H1 (cell line): ENCODE data around the gene SMCP. TPM values are rescaled to one million over a fixed set of nuclear protein-coding genes. Genes with fewer than 3 reads are reported as not detected.

Source experiments
- CTCF ChIA-PET: fragments of 300-600 bp; sonication (Branson Sonifier 250); formaldehyde crosslinking; loops from one replicate; lab custom pipeline; 2021; ENCODE audit not compliant: partially characterized antibody; lab: Charles Lee
- POLR2A ChIA-PET: fragments of 300-600 bp; sonication (Branson Sonifier 250); formaldehyde crosslinking; loops from one replicate; lab custom pipeline; 2021; ENCODE audit warnings: inconsistent platforms; ENCODE audit not compliant: partially characterized antibody; lab: Charles Lee
- DNase-seq, 2 experiments: peaks; one replicate each; pipeline versions ENCODE4 v3.0.0 to v3.0.0-alpha.2; 2010 to 2022; ENCODE audit warnings: low spot score in 2 of 2, low read depth in 1 of 2, mixed read lengths in 1 of 2
- FAIRE-seq: peaks from 2 replicates; lab custom pipeline; 2011; peaks lifted over from hg19 to GRCh38; lab: Jason Lieb, UNC
- H2AFZ ChIP-seq: 2 replicates; pipeline ENCODE4 v1.8.1; 2012; ENCODE audit warnings: low read length, inconsistent platforms
- H2AK5ac ChIP-seq: 2 replicates; pipeline ENCODE4 v1.6.1; 2013; ENCODE audit warnings: low read depth, low read length
- H2BK120ac ChIP-seq: replicated peaks from 2 replicates; pipeline ENCODE3; 2013; ENCODE audit warnings: low read depth, low read length, inconsistent platforms
- H2BK12ac ChIP-seq: 2 replicates; pipeline ENCODE4 v1.6.1; 2013; ENCODE audit warnings: low read depth, low read length
- H2BK15ac ChIP-seq: 2 replicates; pipeline ENCODE4 v1.6.1; 2013; ENCODE audit warnings: low read length
- H2BK20ac ChIP-seq: 2 replicates; pipeline ENCODE4 v1.6.1; 2013; ENCODE audit warnings: low read length
- H2BK5ac ChIP-seq: 2 replicates; pipeline ENCODE4 v1.6.1; 2013; ENCODE audit warnings: low read depth, low read length
- H3K14ac ChIP-seq: 2 replicates; pipeline ENCODE4 v1.6.1; 2013; ENCODE audit warnings: inconsistent platforms; ENCODE audit not compliant: insufficient read length
- H3K18ac ChIP-seq: 2 replicates; pipeline ENCODE4 v1.6.1; 2013; ENCODE audit warnings: low read length; ENCODE audit errors: extremely low read depth
- H3K23ac ChIP-seq: 2 replicates; pipeline ENCODE4 v1.6.1; 2013; ENCODE audit warnings: inconsistent platforms; ENCODE audit not compliant: insufficient read length
- H3K23me2 ChIP-seq: 2 replicates; pipeline ENCODE4 v1.6.1; 2013; ENCODE audit warnings: low read depth, low read length
- H3K27ac ChIP-seq: 2 replicates; pipeline ENCODE4 v1.6.1; 2011; ENCODE audit warnings: low read depth, low read length, inconsistent platforms
- H3K27me3 ChIP-seq, 4 experiments: replicated peaks in 1 of 4; 1 replicate in 1 of 4; 2 replicates in 3 of 4; pipeline versions ENCODE4 v1.6.1 to v1.8.1; 2011 to 2013; ENCODE audit warnings: low read length in 3 of 4, mild to moderate bottlenecking in 3 of 4, inconsistent platforms in 2 of 4, mixed read lengths in 2 of 4, moderate library complexity in 1 of 4; ENCODE audit not compliant: control insufficient read depth in 3 of 4, insufficient read depth in 3 of 4; ENCODE audit errors: extremely low read depth in 1 of 4
- H3K36me3 ChIP-seq, 4 experiments: 2 replicates each; pipeline versions ENCODE4 v1.6.1 to v1.8.1; 2011 to 2013; ENCODE audit warnings: mild to moderate bottlenecking in 4 of 4, low read length in 3 of 4, moderate library complexity in 2 of 4, control low read depth in 1 of 4, inconsistent platforms in 1 of 4; ENCODE audit not compliant: insufficient read depth in 4 of 4, control insufficient read depth in 2 of 4
- H3K4ac ChIP-seq: replicated peaks from 2 replicates; pipeline ENCODE3; 2013; ENCODE audit warnings: low read length, low read depth, mixed read lengths, inconsistent platforms; ENCODE audit not compliant: insufficient read length
- H3K4me1 ChIP-seq, 4 experiments: replicated peaks in 1 of 4; 1 replicate in 1 of 4; 2 replicates in 3 of 4; pipeline versions ENCODE4 v1.6.1 to v1.8.1; 2011 to 2013; ENCODE audit warnings: low read length in 3 of 4, inconsistent platforms in 2 of 4, mixed read lengths in 1 of 4; ENCODE audit not compliant: insufficient read depth in 4 of 4, control insufficient read depth in 3 of 4
- H3K4me2 ChIP-seq, 2 experiments: 2 replicates each; pipeline versions ENCODE4 v1.6.1 to v1.8.1; 2011 to 2013; ENCODE audit warnings: low read depth in 2 of 2, low read length in 2 of 2, control low read depth in 1 of 2, inconsistent platforms in 1 of 2, mild to moderate bottlenecking in 1 of 2; ENCODE audit not compliant: insufficient read depth in 1 of 2
- H3K4me3 ChIP-seq, 4 experiments: fragments of 200-600, 300-600 bp in 1 of 4; sonication (generic), shearing (Covaris generic), sonication (Bioruptor Twin) in 1 of 4; 2 replicates each; pipeline versions ENCODE4 v1.5.1 to v1.8.1; 2011 to 2016; ENCODE audit warnings: low read length in 4 of 4, low read depth in 3 of 4, control low read depth in 2 of 4, inconsistent platforms in 2 of 4, mild to moderate bottlenecking in 2 of 4, mixed read lengths in 1 of 4, moderate library complexity in 1 of 4; ENCODE audit not compliant: insufficient read depth in 2 of 4; ENCODE audit errors: extremely low read depth in 1 of 4
- H3K56ac ChIP-seq: replicated peaks from 2 replicates; pipeline ENCODE3; 2013; ENCODE audit warnings: low read depth, mild to moderate bottlenecking, mixed read lengths, low read length, inconsistent platforms; ENCODE audit not compliant: insufficient read length
- H3K79me1 ChIP-seq: 2 replicates; pipeline ENCODE4 v1.6.1; 2013; ENCODE audit warnings: low read depth, low read length, control low read depth
- H3K79me2 ChIP-seq, 2 experiments: 2 replicates each; pipeline versions ENCODE4 v1.6.1 to v1.8.1; 2012 to 2013; ENCODE audit warnings: low read length in 2 of 2, mild to moderate bottlenecking in 2 of 2, inconsistent platforms in 1 of 2; ENCODE audit not compliant: insufficient read depth in 2 of 2, control insufficient read depth in 1 of 2
- H3K9ac ChIP-seq, 4 experiments: replicated peaks in 1 of 4; 1 replicate in 1 of 4; 2 replicates in 3 of 4; pipeline versions ENCODE4 v1.6.1 to v1.8.1; 2011 to 2013; ENCODE audit warnings: low read depth in 3 of 4, low read length in 3 of 4, control low read depth in 2 of 4, mild to moderate bottlenecking in 2 of 4, moderate library complexity in 2 of 4, inconsistent platforms in 1 of 4; ENCODE audit errors: extremely low read depth in 1 of 4
- H3K9me3 ChIP-seq, 2 experiments: 2 replicates each; pipeline versions ENCODE4 v1.6.1 to v1.8.1; 2012 to 2013; ENCODE audit warnings: mild to moderate bottlenecking in 2 of 2, moderate library complexity in 2 of 2, control low read depth in 1 of 2, inconsistent platforms in 1 of 2, low read depth in 1 of 2, low read length in 1 of 2, mixed read lengths in 1 of 2; ENCODE audit not compliant: insufficient read depth in 2 of 2
- H4K20me1 ChIP-seq, 2 experiments: replicated peaks in 1 of 2; 2 replicates each; pipeline versions ENCODE3 to v1.8.1; 2011 to 2013; ENCODE audit warnings: inconsistent platforms in 2 of 2, low read length in 2 of 2, mild to moderate bottlenecking in 1 of 2; ENCODE audit not compliant: insufficient read depth in 2 of 2, control insufficient read depth in 1 of 2
- H4K5ac ChIP-seq: 2 replicates; pipeline ENCODE4 v1.6.1; 2013; ENCODE audit warnings: low read length, low read depth, mixed read lengths, inconsistent platforms; ENCODE audit not compliant: insufficient read length
- H4K8ac ChIP-seq: 2 replicates; pipeline ENCODE4 v1.8.0; 2013; ENCODE audit warnings: mild to moderate bottlenecking, moderate library complexity, low read length, inconsistent platforms; ENCODE audit not compliant: insufficient read depth; ENCODE audit errors: extremely low read depth
- H4K91ac ChIP-seq: replicated peaks from 2 replicates; pipeline ENCODE3; 2013; ENCODE audit warnings: low read length, mixed read lengths, inconsistent platforms; ENCODE audit not compliant: insufficient read length
- HDAC6 ChIP-seq: IDR thresholded peaks from one replicate; pipeline ENCODE4 v1.7.1; 2012; ENCODE audit warnings: low read depth, mild to moderate bottlenecking, inconsistent platforms, low read length, moderate library complexity
- RAD21 ChIP-seq, 2 experiments: IDR thresholded peaks in 1 of 2; conservative IDR thresholded peaks in 1 of 2; 2 replicates each; pipeline ENCODE4 v1.6.1; 2011; ENCODE audit warnings: low read depth in 2 of 2, low read length in 2 of 2, improper control_type of control experiment in 1 of 2, inconsistent platforms in 1 of 2, mild to moderate bottlenecking in 1 of 2, moderate library complexity in 1 of 2
- WGBS, 2 experiments: shearing (Covaris generic) in 1 of 2; methylation state at CpG; one replicate each; pipeline versions ENCODE4 v1.1.6 to v1.1.7; 2013 to 2015; ENCODE audit warnings: low lambda C conversion rate in 2 of 2, mixed read lengths in 2 of 2, inconsistent platforms in 1 of 2, low coverage in 1 of 2, missing lambda C conversion rate in 1 of 2; ENCODE audit not compliant: insufficient replicate concordance in 2 of 2, insufficient coverage in 1 of 2, insufficient read length in 1 of 2; ENCODE audit errors: extremely low coverage in 1 of 2, missing lambda C conversion rate in 1 of 2; 5-methylcytosine and 5-hydroxymethylcytosine counted together
- polyA plus RNA-seq, 7 experiments: library from polyadenylated mRNA; depleted of rRNA in 3 of 7; stranded (reverse) in 5 of 7; unstranded in 2 of 7; fragments of >200 nt in 5 of 7; fragments of 200-250 nt in 2 of 7; gene quantifications; 1 replicate in 5 of 7; 2 replicates in 1 of 7; 4 replicates in 1 of 7; pipeline versions ENCODE4 v1.2.1 to v1.2.3, GENCODE V29; 2011 to 2013; ENCODE audit warnings: missing spikeins in 2 of 7, mixed read lengths in 2 of 7
- total RNA-seq: library from RNA; stranded (reverse); fragmentation: NEBNext Ultra II Directional; extraction: Animal tissue kit (Norgen Biotek cat#: 25700); gene quantifications from 2 replicates; pipeline ENCODE4 v1.2.1, GENCODE V29; 2021
- TF ChIP-seq, protein P1 (sequence below): IDR thresholded peaks from 2 replicates; pipeline ENCODE4 v1.6.1; 2012; ENCODE audit warnings: inconsistent platforms
- TF ChIP-seq, protein P2 (sequence below), 3 experiments: IDR thresholded peaks; 1 replicate in 2 of 3; 2 replicates in 1 of 3; pipeline versions ENCODE4 v1.5.1 to v1.6.1; 2011; ENCODE audit warnings: low read length in 3 of 3, mild to moderate bottlenecking in 3 of 3, inconsistent platforms in 2 of 3, low read depth in 1 of 3, moderate library complexity in 1 of 3; ENCODE audit not compliant: insufficient read depth in 1 of 3; ENCODE audit errors: control extremely low read depth in 1 of 3

SMCP gene
- total and polyA plus RNA-seq, 2 of the 8 experiments (the other 6 are each of a cell fraction or from before 2014, with no cell fraction given): not detected

DNA sequence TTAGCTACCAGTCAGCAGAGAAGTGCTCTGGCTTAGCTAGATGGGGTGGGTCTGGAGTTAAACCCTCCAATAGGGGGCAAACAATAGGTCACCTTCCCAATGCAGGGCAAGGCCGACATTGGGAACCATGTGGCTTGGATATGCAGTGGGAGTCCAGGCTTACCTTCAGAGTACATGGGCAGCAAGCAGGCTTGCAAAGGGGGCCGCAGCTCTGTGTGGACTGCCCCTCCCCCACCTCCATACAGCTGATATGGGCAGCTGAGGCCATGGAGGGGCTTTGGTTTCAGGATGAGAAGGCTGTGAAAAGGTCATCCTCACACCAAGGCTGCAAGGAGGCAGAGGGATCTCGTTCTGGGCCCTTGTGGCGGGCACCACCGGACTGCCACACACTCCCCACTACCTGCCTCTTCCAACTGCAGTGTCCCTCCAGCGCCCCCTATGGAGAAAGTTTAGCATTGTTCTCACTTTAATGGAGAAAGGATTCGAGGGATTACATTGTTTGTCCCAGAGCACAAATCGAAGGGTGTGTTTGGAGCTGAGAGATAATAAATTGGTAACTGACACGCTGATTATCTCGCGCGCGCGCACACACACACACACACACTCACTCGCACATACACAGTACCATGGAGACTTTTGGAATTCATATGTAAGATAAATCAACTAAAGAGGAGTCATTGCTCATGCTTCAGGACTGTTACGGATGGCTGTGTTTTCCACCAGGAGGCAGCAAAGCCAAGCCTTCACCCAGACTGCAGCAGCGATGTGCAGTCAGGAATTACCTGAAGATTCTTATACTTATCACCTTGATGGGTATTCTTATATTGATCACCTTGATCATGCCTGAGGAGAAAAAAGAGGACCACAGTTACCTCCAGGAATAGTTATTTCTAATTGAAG is 7.0 kb upstream of the SMCP start:
- Histone ChIP-seq H3K79me2 (no peaks in the 10 kb centered on the region), H2AFZ (peak overlapping the region; percentile 95; the same call in 1 of the 2 replicates), H2AK5ac (no peak overlapping the region), H3K36me3 (no peaks in the 10 kb centered on the region), H3K4ac (no peak overlapping the region), H3K4me2 (peak overlapping the region in 1 of 2 experiments; percentile 47; a peak in 1 of 4 replicates), H2BK5ac (no peak overlapping the region), H3K23ac (no peak overlapping the region), H3K9me3 (peaks cover 3% of the 10 kb centered on the region in 2 experiments; a peak in 3 of 4 replicates), H3K4me3 (peak overlapping the region in 1 of 4 experiments; percentile 41; a peak in 1 of 8 replicates), H3K27ac (no peak overlapping the region), H3K18ac (no peak overlapping the region), H2BK15ac (no peak overlapping the region), H4K5ac (no peak overlapping the region), H4K20me1 (no peaks in the 10 kb centered on the region), H3K56ac (no peak overlapping the region), H2BK20ac (no peak overlapping the region), H3K27me3 (no peaks in the 10 kb centered on the region), H2BK12ac (no peak overlapping the region), H3K23me2 (no peaks in the 10 kb centered on the region), H3K9ac (no peak overlapping the region), H3K4me1 (no peaks in the 10 kb centered on the region; a peak in 1 of 7 replicates), H3K79me1 (no peaks in the 10 kb centered on the region), H3K14ac (no peak overlapping the region), H4K91ac (no peak overlapping the region), H2BK120ac (no peak overlapping the region), H4K8ac (peak overlapping the region; percentile 0; the same call in 1 of the 2 replicates)
- DNase-seq: peak in 1 of 2 experiments; percentile 73
- 53% methylated on average over 17 of the region's 17 CpGs; no CpG with 5 or more reads in 1 of the 2 experiments for WGBS, 2 experiments
- FAIRE-seq: peak; percentile 90
- ChIA-PET CTCF (interaction anchor here (0.6 to 9.0 kb wide), 59 partner anchors 7 to 413 kb away, joined by 3 to 200 read pairs (median 4); partner anchors contain the start of genes LCE6A, LORICRIN, PRR9 and SMCP), POLR2A (interaction anchor here (0.6 kb wide), 1 partner anchor 319 kb away, joined by 4 read pairs; no protein-coding TSS in a partner anchor)
- TF ChIP-seq, protein P1, sequence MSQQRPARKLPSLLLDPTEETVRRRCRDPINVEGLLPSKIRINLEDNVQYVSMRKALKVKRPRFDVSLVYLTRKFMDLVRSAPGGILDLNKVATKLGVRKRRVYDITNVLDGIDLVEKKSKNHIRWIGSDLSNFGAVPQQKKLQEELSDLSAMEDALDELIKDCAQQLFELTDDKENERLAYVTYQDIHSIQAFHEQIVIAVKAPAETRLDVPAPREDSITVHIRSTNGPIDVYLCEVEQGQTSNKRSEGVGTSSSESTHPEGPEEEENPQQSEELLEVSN: no peak
- peak; percentile 72 to 85 for TF ChIP-seq RAD21 (IDR thresholded peaks at IDR 0.05 in 1 of 2, conservative IDR thresholded peaks at IDR 0.05 in 1 of 2; ENCODE audit: low read depth in 2 of 2, low read length in 2 of 2)
- TF ChIP-seq, protein P2, sequence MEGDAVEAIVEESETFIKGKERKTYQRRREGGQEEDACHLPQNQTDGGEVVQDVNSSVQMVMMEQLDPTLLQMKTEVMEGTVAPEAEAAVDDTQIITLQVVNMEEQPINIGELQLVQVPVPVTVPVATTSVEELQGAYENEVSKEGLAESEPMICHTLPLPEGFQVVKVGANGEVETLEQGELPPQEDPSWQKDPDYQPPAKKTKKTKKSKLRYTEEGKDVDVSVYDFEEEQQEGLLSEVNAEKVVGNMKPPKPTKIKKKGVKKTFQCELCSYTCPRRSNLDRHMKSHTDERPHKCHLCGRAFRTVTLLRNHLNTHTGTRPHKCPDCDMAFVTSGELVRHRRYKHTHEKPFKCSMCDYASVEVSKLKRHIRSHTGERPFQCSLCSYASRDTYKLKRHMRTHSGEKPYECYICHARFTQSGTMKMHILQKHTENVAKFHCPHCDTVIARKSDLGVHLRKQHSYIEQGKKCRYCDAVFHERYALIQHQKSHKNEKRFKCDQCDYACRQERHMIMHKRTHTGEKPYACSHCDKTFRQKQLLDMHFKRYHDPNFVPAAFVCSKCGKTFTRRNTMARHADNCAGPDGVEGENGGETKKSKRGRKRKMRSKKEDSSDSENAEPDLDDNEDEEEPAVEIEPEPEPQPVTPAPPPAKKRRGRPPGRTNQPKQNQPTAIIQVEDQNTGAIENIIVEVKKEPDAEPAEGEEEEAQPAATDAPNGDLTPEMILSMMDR (IDR thresholded peaks at IDR 0.05; ENCODE audit: control extremely low read depth in 1 of 3, insufficient read depth in 1 of 3, low read depth in 1 of 3, low read length in 3 of 3): peak; percentile 42 to 73 (median 71)
- TF ChIP-seq HDAC6: no peak
